Activated CD4-positive, alpha-beta T cell treated with anti-CD3 and anti-CD28 coated beads, Interleukin-2, amount 10 ng/mL, durations not matched to agents 7 days and 5 days (primary cell): Measurements from ENCODE around the gene SATB2. TPM values are rescaled to one million over a fixed set of nuclear protein-coding genes. Genes with fewer than 3 reads are reported as not detected.

Source experiments
- CTCF ChIA-PET: fragments of 350-600 bp; sonication (Branson Sonifier 250); formaldehyde crosslinking; loops from one replicate; lab custom pipeline; 2021; ENCODE audit warnings: antibody characterized with exemption; lab: Charles Lee
- POLR2A ChIA-PET: fragments of 350-600 bp; sonication (Branson Sonifier 250); formaldehyde crosslinking; loops from one replicate; lab custom pipeline; 2021; ENCODE audit warnings: antibody characterized with exemption; lab: Charles Lee
- DNase-seq: peaks from one replicate; pipeline ENCODE4 v3.0.0-alpha.2; 2020
- H3K27ac Mint-ChIP-seq: one replicate; pipeline ENCODE4 v1.8.0; 2021; ENCODE audit warnings: mild to moderate bottlenecking, moderate library complexity, mixed read lengths
- H3K27me3 Mint-ChIP-seq: one replicate; pipeline ENCODE4 v1.8.0; 2021; ENCODE audit warnings: mixed read lengths
- H3K36me3 Mint-ChIP-seq: one replicate; pipeline ENCODE4 v1.8.0; 2021; ENCODE audit warnings: low read depth, mixed read lengths
- H3K4me1 Mint-ChIP-seq: one replicate; pipeline ENCODE4 v1.8.0; 2021; ENCODE audit warnings: mixed read lengths
- H3K4me3 Mint-ChIP-seq: one replicate; pipeline ENCODE4 v1.8.0; 2021; ENCODE audit warnings: mild to moderate bottlenecking, moderate library complexity, mixed read lengths
- H3K9me3 Mint-ChIP-seq: one replicate; pipeline ENCODE4 v1.8.0; 2021; ENCODE audit warnings: mixed read lengths
- total RNA-seq, 2 experiments: library from RNA; stranded (reverse); gene quantifications; one replicate each; pipeline ENCODE4 v1.2.3, GENCODE V29; 2021

The SATB2 gene
- total RNA-seq, 2 experiments from 2014 or later, result 0.02 to 0.07 TPM

GRCh38 chr2:199342334-199342733, 115.4 kb downstream of the SATB2 start:
- CTCF ChIA-PET, result no interaction called here
- no peak for DNase-seq
- no peaks in the 10 kb centered on the region for H3K27me3 Mint-ChIP-seq
- H3K4me1 Mint-ChIP-seq, result no peaks in the 10 kb centered on the region
- no peaks in the 10 kb centered on the region for H3K9me3 Mint-ChIP-seq
- H3K4me3 Mint-ChIP-seq, result no peak overlapping the region
- POLR2A ChIA-PET, result no interaction called here
- H3K27ac Mint-ChIP-seq, result no peak overlapping the region
- H3K36me3 Mint-ChIP-seq, result no peaks in the 10 kb centered on the region

- H3K36me3 Mint-ChIP-seq, result no peaks in the 10 kb centered on the region
- POLR2A ChIA-PET, result no interaction called here
- H3K4me1 Mint-ChIP-seq, result no peaks in the 10 kb centered on the region
- no peaks in the 10 kb centered on the region for H3K27me3 Mint-ChIP-seq
- CTCF ChIA-PET, result no interaction called here
- no peaks in the 10 kb centered on the region for H3K9me3 Mint-ChIP-seq
- H3K4me3 Mint-ChIP-seq, result no peak overlapping the region
- H3K27ac Mint-ChIP-seq, result no peak overlapping the region
- no peak for DNase-seq
Measured at GRCh38 chr2:199341123-199341522, 116.6 kb downstream of the SATB2 start.

- no peaks in the 10 kb centered on the region for H3K4me1 Mint-ChIP-seq
- DNase-seq, result no peak
- H3K27me3 Mint-ChIP-seq, result no peaks in the 10 kb centered on the region
- H3K4me3 Mint-ChIP-seq, result no peak overlapping the region
- H3K9me3 Mint-ChIP-seq, result no peaks in the 10 kb centered on the region
- no peak overlapping the region for H3K27ac Mint-ChIP-seq
- ChIA-PET CTCF (interaction anchor here (1.0 to 1.2 kb wide), 2 partner anchors 20 to 37 kb away, joined by 3 to 5 read pairs; no protein-coding TSS in a partner anchor), POLR2A (no interaction called here)
- H3K36me3 Mint-ChIP-seq, result no peaks in the 10 kb centered on the region
Measured at GRCh38 chr2:199339891-199340605, 117.7 kb downstream of the SATB2 start.

GRCh38 chr2:199336546-199336945, 121.2 kb downstream of the SATB2 start:
- DNase-seq, result no peak
- no peak overlapping the region for H3K27ac Mint-ChIP-seq
- CTCF ChIA-PET, result no interaction called here
- H3K4me3 Mint-ChIP-seq, result no peak overlapping the region
- H3K27me3 Mint-ChIP-seq, result no peaks in the 10 kb centered on the region
- POLR2A ChIA-PET, result no interaction called here
- H3K4me1 Mint-ChIP-seq, result no peaks in the 10 kb centered on the region
- no peaks in the 10 kb centered on the region for H3K9me3 Mint-ChIP-seq
- no peaks in the 10 kb centered on the region for H3K36me3 Mint-ChIP-seq

GRCh38 chr2:199335502-199335901, 122.2 kb downstream of the SATB2 start:
- no peaks in the 10 kb centered on the region for H3K4me1 Mint-ChIP-seq
- POLR2A ChIA-PET, result no interaction called here
- CTCF ChIA-PET, result no interaction called here
- H3K9me3 Mint-ChIP-seq, result no peaks in the 10 kb centered on the region
- H3K27ac Mint-ChIP-seq, result no peak overlapping the region
- H3K4me3 Mint-ChIP-seq, result no peak overlapping the region
- DNase-seq, result no peak
- H3K27me3 Mint-ChIP-seq, result no peaks in the 10 kb centered on the region
- no peaks in the 10 kb centered on the region for H3K36me3 Mint-ChIP-seq

GRCh38 chr2:199329466-199329865, 128.3 kb downstream of the SATB2 start:
- Mint-ChIP-seq H3K4me1 (no peaks in the 10 kb centered on the region), H3K36me3 (no peaks in the 10 kb centered on the region), H3K4me3 (no peak overlapping the region), H3K9me3 (no peaks in the 10 kb centered on the region), H3K27me3 (no peaks in the 10 kb centered on the region), H3K27ac (no peak overlapping the region)
- CTCF ChIA-PET, result no interaction called here
- no peak for DNase-seq
- POLR2A ChIA-PET, result no interaction called here

- Mint-ChIP-seq H3K9me3 (no peaks in the 10 kb centered on the region), H3K4me1 (no peaks in the 10 kb centered on the region), H3K27me3 (no peaks in the 10 kb centered on the region), H3K27ac (no peak overlapping the region), H3K4me3 (no peak overlapping the region), H3K36me3 (no peaks in the 10 kb centered on the region)
- no peak for DNase-seq
- ChIA-PET POLR2A (no interaction called here), CTCF (no interaction called here)
Measured at GRCh38 chr2:199329031-199329430, 128.7 kb downstream of the SATB2 start.

- ChIA-PET CTCF (no interaction called here), POLR2A (no interaction called here)
- no peaks in the 10 kb centered on the region for H3K27me3 Mint-ChIP-seq
- H3K36me3 Mint-ChIP-seq, result no peaks in the 10 kb centered on the region
- no peak overlapping the region for H3K27ac Mint-ChIP-seq
- H3K4me1 Mint-ChIP-seq, result no peaks in the 10 kb centered on the region
- no peaks in the 10 kb centered on the region for H3K9me3 Mint-ChIP-seq
- H3K4me3 Mint-ChIP-seq, result no peak overlapping the region
- DNase-seq, result no peak
Measured at GRCh38 chr2:199325881-199326280, 131.9 kb downstream of the SATB2 start.

- no peak for DNase-seq
- H3K27me3 Mint-ChIP-seq, result no peaks in the 10 kb centered on the region
- POLR2A ChIA-PET, result no interaction called here
- no peak overlapping the region for H3K27ac Mint-ChIP-seq
- CTCF ChIA-PET, result interaction anchor here (0.6 kb wide), 1 partner anchor 177 kb away, joined by 4 read pairs; no protein-coding TSS in a partner anchor
- no peaks in the 10 kb centered on the region for H3K36me3 Mint-ChIP-seq
- H3K9me3 Mint-ChIP-seq, result no peaks in the 10 kb centered on the region
- no peak overlapping the region for H3K4me3 Mint-ChIP-seq
- H3K4me1 Mint-ChIP-seq, result no peaks in the 10 kb centered on the region
Measured at GRCh38 chr2:199322151-199322550, 135.6 kb downstream of the SATB2 start.

- Mint-ChIP-seq H3K4me3 (no peak overlapping the region), H3K27me3 (no peaks in the 10 kb centered on the region), H3K27ac (no peak overlapping the region), H3K36me3 (no peaks in the 10 kb centered on the region), H3K9me3 (no peaks in the 10 kb centered on the region), H3K4me1 (no peaks in the 10 kb centered on the region)
- CTCF ChIA-PET, result no interaction called here
- DNase-seq, result no peak
- POLR2A ChIA-PET, result no interaction called here
Measured at GRCh38 chr2:199317646-199318045, 140.1 kb downstream of the SATB2 start.

GRCh38 chr2:199316851-199317250, 140.9 kb downstream of the SATB2 start:
- Mint-ChIP-seq H3K27me3 (no peaks in the 10 kb centered on the region), H3K4me1 (no peaks in the 10 kb centered on the region), H3K36me3 (no peaks in the 10 kb centered on the region), H3K9me3 (no peaks in the 10 kb centered on the region), H3K27ac (no peak overlapping the region), H3K4me3 (no peak overlapping the region)
- POLR2A ChIA-PET, result no interaction called here
- DNase-seq, result no peak
- CTCF ChIA-PET, result no interaction called here

GRCh38 chr2:199315299-199316179, 142.2 kb downstream of the SATB2 start:
- peak; percentile 12 for DNase-seq
- CTCF ChIA-PET, result no interaction called here
- H3K4me1 Mint-ChIP-seq, result no peaks in the 10 kb centered on the region
- POLR2A ChIA-PET, result no interaction called here
- no peak overlapping the region for H3K27ac Mint-ChIP-seq
- no peaks in the 10 kb centered on the region for H3K27me3 Mint-ChIP-seq
- H3K36me3 Mint-ChIP-seq, result no peaks in the 10 kb centered on the region
- H3K9me3 Mint-ChIP-seq, result no peaks in the 10 kb centered on the region
- no peak overlapping the region for H3K4me3 Mint-ChIP-seq

- CTCF ChIA-PET, result no interaction called here
- Mint-ChIP-seq H3K4me1 (no peaks in the 10 kb centered on the region), H3K27ac (no peak overlapping the region), H3K9me3 (no peaks in the 10 kb centered on the region), H3K4me3 (no peak overlapping the region), H3K27me3 (no peaks in the 10 kb centered on the region), H3K36me3 (no peaks in the 10 kb centered on the region)
- no peak for DNase-seq
- POLR2A ChIA-PET, result no interaction called here
Measured at GRCh38 chr2:199312931-199313330, 144.8 kb downstream of the SATB2 start.
